ENCODE data around the gene DNAI1. TPM values are rescaled to one million over a fixed set of nuclear protein-coding genes. Genes with fewer than 3 reads are reported as not detected.

Gene DNAI1
- total and polyA plus RNA-seq, 10 of the 15 experiments (the other 5 are each of a cell fraction or from before 2014, with no cell fraction given): not detected

DNA sequence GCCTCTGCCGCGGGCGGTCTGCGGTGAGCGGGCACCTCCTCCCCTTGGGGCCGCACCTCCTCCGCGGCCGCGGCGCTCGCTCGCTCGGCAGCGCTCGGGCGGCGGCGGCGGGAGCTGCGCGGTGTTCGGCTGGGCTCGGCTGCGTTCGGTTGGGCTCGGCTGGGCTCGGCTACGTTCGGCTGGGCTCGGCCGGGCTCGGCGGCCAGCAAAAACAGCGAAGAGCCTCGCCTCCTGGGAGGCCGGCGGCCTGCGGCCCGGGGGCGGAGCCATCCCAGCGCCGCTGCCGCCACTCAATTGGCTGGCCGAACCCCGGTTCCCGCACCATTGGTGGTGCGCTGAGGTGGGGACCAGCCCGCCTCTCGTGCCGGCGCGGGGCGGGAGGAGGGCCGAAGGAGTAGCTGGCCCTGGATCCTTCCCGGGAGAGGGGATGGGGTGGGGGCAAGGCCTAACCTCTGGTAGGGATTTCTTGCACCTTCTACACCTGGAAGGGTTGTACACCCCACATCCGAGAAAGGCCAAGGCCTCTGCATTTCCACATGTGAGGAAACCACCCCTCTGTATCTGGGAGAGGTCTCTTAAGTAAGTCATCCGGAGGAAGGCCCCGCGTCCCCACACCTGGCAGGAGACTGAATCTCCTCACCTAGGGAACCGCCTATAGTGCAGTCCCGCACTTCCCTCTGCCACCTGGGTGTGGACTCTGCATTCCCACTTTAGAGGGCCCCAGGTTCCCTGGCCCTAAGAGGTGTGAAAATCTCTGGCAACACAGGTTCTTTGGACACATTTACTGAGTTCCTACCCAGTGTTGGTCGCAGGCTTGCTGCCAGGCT is 64.6 kb downstream of the DNAI1 start, which contains the start of gene ENHO (continued):
- no peak for TF ChIP-seq HSF1 (IDR thresholded peaks at IDR 0.05; ENCODE audit: low read depth, low read length)
- TF ChIP-seq ZNF207 (IDR thresholded peaks at IDR 0.05; ENCODE audit: borderline replicate concordance): no peak
- no peak for TF ChIP-seq SP1 (IDR thresholded peaks at IDR 0.05; ENCODE audit: low read depth, low read length)
- TF ChIP-seq ZBTB4 (CRISPR knock-in tag; IDR thresholded peaks at IDR 0.05): no peak
- peak; percentile 97 for TF ChIP-seq ZNF217 (IDR thresholded peaks at IDR 0.05)
- peak in 1 of 2 experiments; percentile 64; a peak in 2 of 4 replicates for TF ChIP-seq BHLHE40 (IDR thresholded peaks at IDR 0.05; ENCODE audit: borderline replicate concordance in 1 of 2, low read depth in 2 of 2, low read length in 1 of 2)
- TF ChIP-seq SIX5 (IDR thresholded peaks at IDR 0.05; ENCODE audit: low read depth, low read length, severe bottlenecking): no peak
- TF ChIP-seq SPI1 (IDR thresholded peaks at IDR 0.05; ENCODE audit: borderline replicate concordance, insufficient read depth, low read depth, low read length): no peak
- no peak for TF ChIP-seq POU2F2 (IDR thresholded peaks at IDR 0.05; ENCODE audit: borderline replicate concordance, low read depth, low read length)
- TF ChIP-seq LARP7 (IDR thresholded peaks at IDR 0.05): peak; percentile 62; the same call in 1 of the 2 replicates
- TF ChIP-seq IKZF2 (IDR thresholded peaks at IDR 0.05): no peak
- TF ChIP-seq, protein P1, sequence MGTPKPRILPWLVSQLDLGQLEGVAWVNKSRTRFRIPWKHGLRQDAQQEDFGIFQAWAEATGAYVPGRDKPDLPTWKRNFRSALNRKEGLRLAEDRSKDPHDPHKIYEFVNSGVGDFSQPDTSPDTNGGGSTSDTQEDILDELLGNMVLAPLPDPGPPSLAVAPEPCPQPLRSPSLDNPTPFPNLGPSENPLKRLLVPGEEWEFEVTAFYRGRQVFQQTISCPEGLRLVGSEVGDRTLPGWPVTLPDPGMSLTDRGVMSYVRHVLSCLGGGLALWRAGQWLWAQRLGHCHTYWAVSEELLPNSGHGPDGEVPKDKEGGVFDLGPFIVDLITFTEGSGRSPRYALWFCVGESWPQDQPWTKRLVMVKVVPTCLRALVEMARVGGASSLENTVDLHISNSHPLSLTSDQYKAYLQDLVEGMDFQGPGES (IDR thresholded peaks at IDR 0.05): no peak
- TF ChIP-seq NFXL1 (IDR thresholded peaks at IDR 0.05; ENCODE audit: borderline replicate concordance): 0 out of 2 replicates have a peak, but pooled peaks have one; percentile 36
- no peak for TF ChIP-seq RBBP5 (conservative IDR thresholded peaks at IDR 0.05)
- TF ChIP-seq, protein P2, sequence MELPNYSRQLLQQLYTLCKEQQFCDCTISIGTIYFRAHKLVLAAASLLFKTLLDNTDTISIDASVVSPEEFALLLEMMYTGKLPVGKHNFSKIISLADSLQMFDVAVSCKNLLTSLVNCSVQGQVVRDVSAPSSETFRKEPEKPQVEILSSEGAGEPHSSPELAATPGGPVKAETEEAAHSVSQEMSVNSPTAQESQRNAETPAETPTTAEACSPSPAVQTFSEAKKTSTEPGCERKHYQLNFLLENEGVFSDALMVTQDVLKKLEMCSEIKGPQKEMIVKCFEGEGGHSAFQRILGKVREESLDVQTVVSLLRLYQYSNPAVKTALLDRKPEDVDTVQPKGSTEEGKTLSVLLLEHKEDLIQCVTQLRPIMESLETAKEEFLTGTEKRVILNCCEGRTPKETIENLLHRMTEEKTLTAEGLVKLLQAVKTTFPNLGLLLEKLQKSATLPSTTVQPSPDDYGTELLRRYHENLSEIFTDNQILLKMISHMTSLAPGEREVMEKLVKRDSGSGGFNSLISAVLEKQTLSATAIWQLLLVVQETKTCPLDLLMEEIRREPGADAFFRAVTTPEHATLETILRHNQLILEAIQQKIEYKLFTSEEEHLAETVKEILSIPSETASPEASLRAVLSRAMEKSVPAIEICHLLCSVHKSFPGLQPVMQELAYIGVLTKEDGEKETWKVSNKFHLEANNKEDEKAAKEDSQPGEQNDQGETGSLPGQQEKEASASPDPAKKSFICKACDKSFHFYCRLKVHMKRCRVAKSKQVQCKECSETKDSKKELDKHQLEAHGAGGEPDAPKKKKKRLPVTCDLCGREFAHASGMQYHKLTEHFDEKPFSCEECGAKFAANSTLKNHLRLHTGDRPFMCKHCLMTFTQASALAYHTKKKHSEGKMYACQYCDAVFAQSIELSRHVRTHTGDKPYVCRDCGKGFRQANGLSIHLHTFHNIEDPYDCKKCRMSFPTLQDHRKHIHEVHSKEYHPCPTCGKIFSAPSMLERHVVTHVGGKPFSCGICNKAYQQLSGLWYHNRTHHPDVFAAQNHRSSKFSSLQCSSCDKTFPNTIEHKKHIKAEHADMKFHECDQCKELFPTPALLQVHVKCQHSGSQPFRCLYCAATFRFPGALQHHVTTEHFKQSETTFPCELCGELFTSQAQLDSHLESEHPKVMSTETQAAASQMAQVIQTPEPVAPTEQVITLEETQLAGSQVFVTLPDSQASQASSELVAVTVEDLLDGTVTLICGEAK (IDR thresholded peaks at IDR 0.05; ENCODE audit: borderline replicate concordance): no peak
- no peak for TF ChIP-seq CBX5 (IDR thresholded peaks at IDR 0.05; ENCODE audit: low read depth)
- TF ChIP-seq NR2F1 (conservative IDR thresholded peaks at IDR 0.05): peak; percentile 56
- no peak for TF ChIP-seq KLF5 (IDR thresholded peaks at IDR 0.05; ENCODE audit: partially characterized antibody)
- TF ChIP-seq IRF4 (IDR thresholded peaks at IDR 0.05; ENCODE audit: low read depth, low read length): no peak
- no peak for TF ChIP-seq TCF12 (IDR thresholded peaks at IDR 0.05; ENCODE audit: low read depth, low read length)
- no peak for TF ChIP-seq POLR2AphosphoS5 (IDR thresholded peaks at IDR 0.05; ENCODE audit: low read length)

Measured in GM12878 (cell line).